NOMO-1 (cell line): ENCODE measurements around the gene AHNAK2.
"Not testable (repeated sequence)": the region's sequence is repeated elsewhere in the genome, so short reads cannot be mapped to it uniquely, and the experiment has no call there.

ENCODE experiments used
- DNase-seq, 2 experiments: peaks; one replicate each; lab custom pipeline; 2025; ENCODE audit not compliant: unreplicated experiment in 2 of 2; lab: John Stamatoyannopoulos, UW

AHNAK2 gene

GRCh38 chr14:104900639-104901512, 77.3 kb downstream of the AHNAK2 start:
- DNase-seq = no peak

- DNase-seq = no peak
Measured at GRCh38 chr14:104899781-104900180, 78.4 kb downstream of the AHNAK2 start.

- no peak for DNase-seq
Measured at GRCh38 chr14:104898870-104899510, 79.2 kb downstream of the AHNAK2 start.

- DNase-seq = no peak
Measured at GRCh38 chr14:104898195-104898558, 80.0 kb downstream of the AHNAK2 start.

GRCh38 chr14:104897330-104898194, 80.6 kb downstream of the AHNAK2 start:
- no peak for DNase-seq

- no peak for DNase-seq
Measured at GRCh38 chr14:104895786-104896661, 82.2 kb downstream of the AHNAK2 start.

GRCh38 chr14:104895207-104895785, 82.9 kb downstream of the AHNAK2 start:
- DNase-seq = no peak

- no peak for DNase-seq
Measured at GRCh38 chr14:104894331-104895206, 83.6 kb downstream of the AHNAK2 start.

GRCh38 chr14:104893435-104894207, 84.6 kb downstream of the AHNAK2 start:
- no peak for DNase-seq

GRCh38 chr14:104892531-104893434, 85.4 kb downstream of the AHNAK2 start:
- no peak for DNase-seq

- DNase-seq = no peak
Measured at GRCh38 chr14:104891664-104892530, 86.3 kb downstream of the AHNAK2 start.

- DNase-seq = no peak
Measured at GRCh38 chr14:104891121-104891551, 87.0 kb downstream of the AHNAK2 start.

GRCh38 chr14:104890292-104890691, 87.9 kb downstream of the AHNAK2 start:
- not testable (repeated sequence) for DNase-seq

- DNase-seq = no peak
Measured at GRCh38 chr14:104889375-104889757, 88.8 kb downstream of the AHNAK2 start.

GRCh38 chr14:104888489-104889374, 89.4 kb downstream of the AHNAK2 start:
- DNase-seq = no peak
